HG02623 (cell line): ENCODE data around the gene CYP17A1.

ENCODE experiments used
- ATAC-seq: cut with Tn5 transposase; IDR thresholded peaks from one replicate; pipeline ENCODE4 v1.9.1; 2021; ENCODE audit warnings: moderate library complexity; ENCODE audit not compliant: unreplicated experiment

Gene CYP17A1

GRCh38 chr10:102811346-102811745 is 25.9 kb downstream of the CYP17A1 start:
- no peak for ATAC-seq

- ATAC-seq, result no peak
Measured at GRCh38 chr10:102808380-102808779, 28.8 kb downstream of the CYP17A1 start.

- ATAC-seq, result no peak
Measured at GRCh38 chr10:102804382-102805055, 32.7 kb downstream of the CYP17A1 start.

GRCh38 chr10:102802920-102803534 is 34.2 kb downstream of the CYP17A1 start:
- no peak for ATAC-seq

- no peak for ATAC-seq
Measured at GRCh38 chr10:102801978-102802377, 35.2 kb downstream of the CYP17A1 start.

- ATAC-seq, result no peak
Measured at GRCh38 chr10:102801496-102801895, 35.7 kb downstream of the CYP17A1 start.

GRCh38 chr10:102800611-102801335 is 36.4 kb downstream of the CYP17A1 start:
- ATAC-seq, result no peak

- ATAC-seq, result no peak
Measured at GRCh38 chr10:102799691-102800471, 37.3 kb downstream of the CYP17A1 start.

- ATAC-seq, result peak; percentile 97
Measured at GRCh38 chr10:102796407-102797176, 40.6 kb downstream of the CYP17A1 start.

- peak; percentile 20 for ATAC-seq
Measured at GRCh38 chr10:102795453-102796406, 41.5 kb downstream of the CYP17A1 start.

GRCh38 chr10:102791754-102792395 is 45.3 kb downstream of the CYP17A1 start:
- ATAC-seq, result no peak

GRCh38 chr10:102785818-102786217 is 51.4 kb downstream of the CYP17A1 start:
- no peak for ATAC-seq

- ATAC-seq, result no peak
Measured at GRCh38 chr10:102783568-102783967, 53.6 kb downstream of the CYP17A1 start.

GRCh38 chr10:102782673-102783551 is 54.3 kb downstream of the CYP17A1 start:
- ATAC-seq, result no peak

GRCh38 chr10:102781921-102782557 is 55.2 kb downstream of the CYP17A1 start:
- no peak for ATAC-seq

- ATAC-seq, result no peak
Measured at GRCh38 chr10:102781090-102781920, 55.9 kb downstream of the CYP17A1 start.
